DMS 273 (cell line): ENCODE data around the gene LRP1B.
"Not testable (repeated sequence)": the region's sequence is repeated elsewhere in the genome, so short reads cannot be mapped to it uniquely, and the experiment has no call there.

Source experiments
- DNase-seq: peaks from one replicate; lab custom pipeline; 2025; ENCODE audit not compliant: unreplicated experiment; lab: John Stamatoyannopoulos, UW

Gene LRP1B

DNA sequence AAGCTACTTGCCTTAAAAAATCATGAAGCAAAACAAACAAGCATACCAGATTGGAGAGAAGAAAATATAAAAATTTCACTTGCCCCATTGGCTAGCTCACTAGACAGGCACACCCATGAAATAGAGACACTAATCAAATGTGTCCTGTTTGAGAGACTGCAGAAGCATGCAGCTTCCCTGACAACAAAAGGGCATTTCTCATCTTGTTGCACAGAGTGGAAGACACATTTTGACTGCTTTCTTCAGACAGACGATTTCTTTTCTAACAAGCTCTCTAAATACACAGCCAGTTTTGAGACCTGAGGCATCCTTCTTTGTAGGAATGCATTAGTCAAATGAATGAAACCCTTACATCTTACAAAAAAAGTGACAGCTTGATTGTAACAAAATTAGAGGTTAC, 1792.0 kb downstream of the LRP1B start:
- no peak for DNase-seq

DNA sequence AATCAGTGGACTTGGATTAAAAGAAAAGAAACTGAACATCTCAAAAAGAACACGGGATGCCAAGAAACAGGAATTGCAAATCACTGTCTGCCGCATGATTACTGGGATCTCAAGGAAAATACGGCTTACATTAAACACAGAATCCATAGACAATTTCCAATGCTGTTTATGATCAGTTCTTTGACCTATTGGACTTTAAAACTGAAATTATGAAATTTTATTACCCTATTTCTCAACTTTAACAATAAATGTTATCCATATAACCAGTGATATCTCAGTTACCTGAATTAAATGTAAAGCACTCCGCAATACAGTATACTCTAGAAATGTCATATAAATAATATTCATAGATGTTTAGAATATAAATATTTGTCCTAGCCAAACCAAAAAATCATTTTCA, 1793.8 kb downstream of the LRP1B start:
- DNase-seq = no peak

GRCh38 chr2:140316345-140316744, 1814.5 kb downstream of the LRP1B start:
- DNase-seq = no peak

DNA sequence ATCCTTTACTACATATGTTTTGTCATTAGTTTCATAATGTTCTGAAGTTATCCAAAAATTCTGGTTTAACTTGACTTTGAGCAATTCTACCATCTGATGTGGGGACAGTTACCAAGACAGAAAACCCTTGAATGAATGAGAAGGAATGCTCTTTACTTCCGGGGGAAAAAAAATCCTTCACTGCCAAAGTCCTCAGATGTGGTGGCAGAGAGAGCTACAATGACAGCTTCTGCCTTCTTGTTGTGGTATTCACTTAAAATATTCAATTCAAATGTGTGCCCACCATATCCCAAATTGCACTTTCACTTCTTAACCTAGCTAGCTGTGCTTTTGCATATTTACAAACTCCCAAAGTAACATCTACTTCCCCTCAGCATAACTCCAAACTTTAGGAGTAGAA, 1818.9 kb downstream of the LRP1B start:
- no peak for DNase-seq

DNA sequence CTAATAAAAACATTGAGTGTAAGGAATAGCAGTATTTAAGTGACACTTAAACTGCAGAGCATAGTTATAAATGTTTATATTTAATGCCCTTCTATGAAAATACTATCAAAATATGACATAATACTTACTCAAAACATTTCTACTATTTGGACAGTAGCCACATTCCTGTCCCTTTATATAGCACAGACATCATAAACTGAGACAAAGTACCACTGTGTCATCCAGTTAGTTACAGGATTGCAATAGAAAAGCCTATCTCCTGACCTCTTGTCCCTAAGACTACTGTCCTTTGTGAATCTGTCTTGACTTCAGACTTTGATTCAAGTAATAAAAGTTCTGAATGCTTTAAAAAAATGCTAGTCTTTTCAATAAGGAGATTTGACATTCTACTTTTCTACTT, 1822.1 kb downstream of the LRP1B start:
- DNase-seq = no peak

GRCh38 chr2:140307532-140307931, 1823.3 kb downstream of the LRP1B start:
- no peak for DNase-seq

DNA sequence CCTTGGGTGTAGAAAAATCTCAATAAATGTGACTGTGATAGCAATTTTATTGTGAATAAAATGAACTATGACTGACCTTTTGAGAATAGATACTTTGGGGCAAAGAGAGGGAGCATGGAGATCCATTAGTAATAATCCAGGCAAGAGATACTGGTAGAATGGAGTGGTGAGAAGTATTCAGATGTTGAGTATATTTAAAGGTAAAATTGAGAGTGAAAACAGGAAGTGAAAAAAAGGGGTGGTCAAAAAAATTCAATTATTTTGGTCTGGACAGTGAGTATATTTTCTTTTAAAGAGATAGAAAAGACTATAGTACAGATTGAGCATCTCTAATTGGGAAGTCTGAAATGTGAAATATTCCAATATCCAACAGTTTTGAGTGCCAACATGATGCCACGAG, 1835.0 kb downstream of the LRP1B start:
- DNase-seq = no peak

- DNase-seq = no peak
These were observed 1842.1 kb downstream of the LRP1B start for GRCh38 chr2:140288726-140289125.

- no peak for DNase-seq
These were observed 1842.6 kb downstream of the LRP1B start for GRCh38 chr2:140288213-140288612.

- DNase-seq = no peak
These were observed 1844.4 kb downstream of the LRP1B start for GRCh38 chr2:140286377-140286776.

- DNase-seq = not testable (repeated sequence)
These were observed 1853.5 kb downstream of the LRP1B start for GRCh38 chr2:140277344-140277743.

DNA sequence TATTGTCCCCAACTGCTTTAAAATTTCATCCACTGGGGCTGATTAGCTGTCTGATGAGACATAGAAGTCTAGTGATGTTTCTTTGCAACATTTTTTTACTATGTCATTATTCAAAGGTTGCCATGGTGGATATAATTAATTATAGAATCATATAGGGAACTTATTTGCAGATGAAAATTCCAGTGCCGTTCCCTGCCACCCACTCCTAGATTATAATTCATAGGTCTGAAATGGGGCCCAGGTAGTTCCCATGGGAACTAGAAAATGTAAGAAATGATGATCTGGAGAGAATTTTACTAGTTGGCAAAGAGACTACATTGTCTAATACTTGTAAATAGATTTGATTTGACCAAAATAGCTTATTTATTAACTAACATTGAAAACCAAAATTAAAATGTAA, 1854.2 kb downstream of the LRP1B start:
- DNase-seq = no peak

- DNase-seq = no peak
These were observed 1855.4 kb downstream of the LRP1B start for GRCh38 chr2:140275427-140275826.

- no peak for DNase-seq
These were observed 1855.9 kb downstream of the LRP1B start for GRCh38 chr2:140274891-140275290.

GRCh38 chr2:140273958-140274357, 1856.9 kb downstream of the LRP1B start:
- no peak for DNase-seq

DNA sequence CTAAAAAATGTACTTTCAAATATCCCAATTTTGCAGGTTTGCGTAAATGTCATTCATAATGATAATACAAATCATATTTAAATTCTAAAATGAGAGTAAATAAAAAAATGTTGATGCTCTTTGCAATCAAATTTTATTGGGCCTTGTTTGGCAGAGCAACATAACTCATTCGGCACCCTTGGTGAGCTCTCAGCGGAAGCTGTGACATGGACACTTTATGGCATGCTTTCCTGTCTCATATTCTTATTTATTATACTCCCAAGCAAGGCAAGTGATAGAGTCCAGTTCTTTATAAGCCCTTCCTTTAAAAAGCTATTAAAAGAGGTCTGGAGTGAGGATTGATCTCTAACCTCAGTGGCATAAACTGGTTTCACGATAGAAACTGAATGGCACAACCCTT, 1857.4 kb downstream of the LRP1B start:
- DNase-seq = no peak

DNA sequence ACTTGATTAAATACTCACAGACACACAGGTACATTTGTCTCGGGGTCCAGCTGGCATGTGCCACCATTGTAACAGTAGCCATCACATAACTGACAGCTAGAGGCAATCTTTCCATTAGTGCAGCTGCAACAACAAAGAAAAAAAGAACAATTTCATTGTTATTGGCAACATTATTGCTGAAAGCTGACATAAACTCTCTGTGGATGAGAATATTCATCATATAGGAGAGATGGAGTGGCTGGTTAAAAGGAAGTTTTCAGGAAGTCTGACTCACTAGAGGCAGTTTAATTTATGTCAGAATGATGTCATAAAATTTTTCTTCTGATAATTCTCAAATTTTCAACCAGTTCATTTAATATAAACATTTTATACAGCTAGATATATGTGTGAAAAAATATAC, 1860.6 kb downstream of the LRP1B start:
- no peak for DNase-seq

DNA sequence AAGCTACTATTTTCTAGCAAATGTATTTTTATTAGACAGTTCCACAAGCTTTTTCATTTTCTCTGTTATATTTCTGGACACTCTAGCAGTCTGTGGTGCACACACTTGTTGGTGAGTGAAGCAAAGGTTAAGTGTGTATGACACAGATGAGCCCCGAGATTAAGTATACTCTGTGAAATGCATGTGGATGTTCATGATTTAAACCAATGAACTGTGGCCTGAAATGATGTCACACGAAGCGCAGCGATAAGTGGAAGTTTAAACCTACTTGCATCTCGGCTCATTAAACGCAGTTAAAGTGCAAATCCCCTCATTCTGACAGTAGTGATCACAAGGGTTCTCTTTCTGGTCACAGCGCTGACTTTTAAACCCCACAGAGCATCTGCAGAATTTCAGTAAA, 1861.8 kb downstream of the LRP1B start:
- DNase-seq = no peak

- no peak for DNase-seq
These were observed 1867.9 kb downstream of the LRP1B start for GRCh38 chr2:140262908-140263307.

DNA sequence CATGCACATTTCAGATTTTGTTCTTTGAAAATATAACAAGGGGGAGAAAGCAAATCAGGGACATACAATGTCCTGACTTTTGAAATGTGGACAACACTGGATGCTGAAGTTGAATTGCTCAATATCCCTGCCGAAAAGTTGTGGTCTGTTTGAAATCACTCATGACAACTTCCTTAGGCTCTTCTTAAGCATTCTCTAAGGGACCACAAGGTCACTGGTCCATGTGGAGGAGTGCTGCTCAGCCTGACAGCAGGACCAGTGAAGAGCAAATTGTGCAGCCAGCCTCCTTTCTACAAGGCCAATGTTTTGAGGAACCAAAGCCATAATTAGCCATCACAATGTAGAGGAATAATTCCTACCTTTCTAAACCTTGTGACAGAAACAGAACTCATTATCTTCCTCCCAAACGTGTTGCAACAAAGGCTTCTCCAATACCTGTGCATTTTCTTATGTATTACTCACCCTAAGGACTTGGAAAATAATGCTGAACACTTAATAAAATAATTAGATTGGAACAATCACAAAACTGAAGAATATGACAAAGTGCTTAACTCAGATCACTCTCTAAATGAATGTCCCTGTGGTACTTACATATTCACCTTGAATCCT, 1873.0 kb downstream of the LRP1B start:
- DNase-seq = no peak

DNA sequence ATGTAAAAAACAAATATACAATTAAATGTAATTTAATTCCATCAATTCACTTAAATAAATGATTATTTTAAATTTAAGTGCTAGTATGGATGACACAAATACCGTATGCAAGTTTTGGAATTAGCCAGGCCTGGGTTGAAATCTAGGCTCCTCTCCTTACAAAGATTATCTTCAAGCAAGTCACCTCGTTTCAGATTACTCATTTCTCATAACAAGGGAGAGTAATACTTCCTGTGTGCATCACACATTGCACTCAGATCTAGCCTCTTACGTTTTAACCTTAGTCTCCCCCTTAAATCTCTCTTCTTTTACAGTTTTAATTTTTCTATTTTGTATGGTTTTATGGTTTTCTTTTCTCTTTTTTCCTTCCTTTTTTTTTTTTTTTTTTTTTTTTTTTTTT, 1874.7 kb downstream of the LRP1B start:
- DNase-seq = no peak

- DNase-seq = no peak
These were observed 1881.0 kb downstream of the LRP1B start for GRCh38 chr2:140249821-140250220.

DNA sequence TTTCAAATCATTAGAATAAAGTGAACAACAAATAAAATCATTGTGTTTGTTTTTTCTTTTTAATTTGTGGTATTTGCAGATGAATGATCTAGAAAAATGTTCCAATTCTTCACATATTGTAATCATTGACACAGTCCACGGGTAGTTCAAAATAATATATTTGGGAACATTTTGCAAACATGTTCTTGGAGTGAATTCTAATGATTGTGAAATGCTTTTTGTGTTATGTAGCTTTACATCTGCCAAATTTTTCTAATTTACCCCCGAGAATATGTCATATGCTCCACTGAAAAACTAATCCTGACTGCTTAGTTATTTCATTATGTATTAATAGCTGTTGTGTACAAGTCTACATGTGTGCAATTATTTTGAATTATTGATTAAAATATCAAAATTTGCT, 1882.2 kb downstream of the LRP1B start:
- DNase-seq = no peak
